Esophagus muscularis mucosa (tissue), 4 donors: ENCODE data around the gene METTL9. TPM values are rescaled to one million over a fixed set of nuclear protein-coding genes. Genes with fewer than 3 reads are reported as not detected.

ENCODE experiments used
- DNase-seq: peaks from one replicate; pipeline ENCODE4 v3.0.0-alpha.2; 2017; ENCODE audit errors: extremely low spot score
- H3K27ac ChIP-seq, 4 donors: fragments of 200-600 bp; sonication (generic); replicated peaks in 1 of 4; 1 replicate in 3 of 4; 2 replicates in 1 of 4; pipeline ENCODE4 v1.5.1; 2016 to 2019; ENCODE audit warnings: mild to moderate bottlenecking in 1 of 4
- H3K27me3 ChIP-seq, 4 donors: fragments of 200-600 bp; sonication (generic); one replicate each; pipeline versions ENCODE4 v1.5.1 to v1.6.0; 2016 to 2019
- H3K36me3 ChIP-seq, 4 donors: fragments of 200-600 bp; sonication (generic); one replicate each; pipeline ENCODE4 v1.5.1; 2016 to 2019
- H3K4me1 ChIP-seq, 4 donors: fragments of 200-600 bp; sonication (generic); one replicate each; pipeline ENCODE4 v1.5.1; 2016 to 2019
- H3K4me3 ChIP-seq, 4 donors: fragments of 200-600 bp; sonication (generic); 1 replicate in 2 of 4; 2 replicates in 2 of 4; pipeline ENCODE4 v1.5.1; 2016 to 2019; ENCODE audit warnings: mild to moderate bottlenecking in 4 of 4, moderate library complexity in 1 of 4
- H3K9me3 ChIP-seq, 4 donors: fragments of 200-600 bp; sonication (generic); 1 replicate in 3 of 4; 2 replicates in 1 of 4; pipeline ENCODE4 v1.5.1; 2016 to 2019
- CTCF ChIP-seq, 3 experiments: fragments of 200-600 bp in 2 of 3; fragments of 450-650 bp in 1 of 3; sonication (generic) in 2 of 3; IDR thresholded peaks; one replicate each; pipeline ENCODE4 v1.5.1; 2017 to 2019; ENCODE audit warnings: antibody characterized with exemption in 3 of 3, mild to moderate bottlenecking in 2 of 3, moderate library complexity in 1 of 3
- EP300 ChIP-seq: sonication (generic); formaldehyde crosslinking; IDR thresholded peaks from one replicate; pipeline ENCODE4 v1.6.1; 2017; ENCODE audit warnings: antibody characterized with exemption
- POLR2A ChIP-seq: fragments of 450-650 bp; IDR thresholded peaks from one replicate; pipeline ENCODE4 v1.6.1; 2017; ENCODE audit warnings: antibody characterized with exemption, moderate library complexity, mild to moderate bottlenecking, low read depth
- POLR2AphosphoS5 ChIP-seq, 2 donors: sonication (generic); formaldehyde crosslinking; IDR thresholded peaks; one replicate each; pipeline ENCODE4 v1.6.1; 2017; ENCODE audit warnings: antibody characterized with exemption in 2 of 2
- WGBS: methylation state at CpG from one replicate; pipeline ENCODE4 v1.1.5; 2018; 5-methylcytosine and 5-hydroxymethylcytosine counted together
- intact Hi-C: fragments of 100-400 bp; cut with DNase I; formaldehyde crosslinking; loops from one replicate; pipeline ENCODE4 v1.15.1; 2023
- small RNA-seq, 3 donors: library from RNA; depleted of rRNA; stranded (forward); fragments of <200 nt; gene quantifications; one replicate each; pipeline ENCODE3, GENCODE V24; 2016
- total RNA-seq, 4 donors: library from RNA; depleted of rRNA; stranded (reverse); fragments of >200 nt; gene quantifications; one replicate each; pipeline versions ENCODE4 v1.1.0 to v1.2.1, GENCODE V29; 2016

The METTL9 gene
- total RNA-seq, 4 donors from 2014 or later, result 70.2 to 122 (median 106) TPM

- 43% methylated on average over 2 of the region's 2 CpGs for WGBS
- intact Hi-C loops, result no loop called here
- no peaks in the 10 kb centered on the region for H3K36me3 ChIP-seq
- H3K4me1 ChIP-seq, result peaks cover 0 to 6% (median 1%) of the 10 kb centered on the region in 4 donors
- no peaks in the 10 kb centered on the region for H3K9me3 ChIP-seq
- no peak for TF ChIP-seq CTCF (IDR thresholded peaks at IDR 0.05)
- TF ChIP-seq POLR2AphosphoS5 (IDR thresholded peaks at IDR 0.05), result no peak
- no peak for TF ChIP-seq POLR2A
- TF ChIP-seq EP300, result no peak
- peaks cover 0 to 4% (median 0%) of the 10 kb centered on the region in 4 donors for H3K27me3 ChIP-seq
- H3K4me3 ChIP-seq, result no peak overlapping the region
- no peak overlapping the region for H3K27ac ChIP-seq
- no peak for DNase-seq
Observed at GRCh38 chr16:21703156-21703555, 103.8 kb downstream of the METTL9 start.

GRCh38 chr16:21703589-21704174, 104.3 kb downstream of the METTL9 start:
- Histone ChIP-seq H3K9me3 (no peaks in the 10 kb centered on the region), H3K27me3 (peaks cover 0 to 6% (median 0%) of the 10 kb centered on the region in 4 donors), H3K27ac (no peak overlapping the region), H3K4me1 (peaks cover 0 to 6% (median 5%) of the 10 kb centered on the region in 4 donors), H3K36me3 (no peaks in the 10 kb centered on the region), H3K4me3 (no peak overlapping the region)
- no peak for DNase-seq
- TF ChIP-seq CTCF (IDR thresholded peaks at IDR 0.05) (no peak), EP300 (no peak), POLR2A (no peak), POLR2AphosphoS5 (IDR thresholded peaks at IDR 0.05) (no peak)
- WGBS, result 71% methylated on average over 5 of the region's 5 CpGs
- intact Hi-C loops, result no loop called here

- WGBS, result 94% methylated on average over 5 of the region's 5 CpGs
- intact Hi-C loops, result no loop called here
- no peak overlapping the region for H3K4me3 ChIP-seq
Observed at GRCh38 chr16:21704266-21704665, 104.9 kb downstream of the METTL9 start.

GRCh38 chr16:21704733-21705132, 105.4 kb downstream of the METTL9 start:
- Histone ChIP-seq H3K4me3 (no peak overlapping the region), H3K36me3 (no peaks in the 10 kb centered on the region), H3K27ac (no peak overlapping the region), H3K9me3 (no peaks in the 10 kb centered on the region), H3K4me1 (peaks cover 0 to 8% (median 6%) of the 10 kb centered on the region in 4 donors), H3K27me3 (peaks cover 0 to 6% (median 0%) of the 10 kb centered on the region in 4 donors)
- intact Hi-C loops, result no loop called here
- no peak for DNase-seq
- WGBS, result 90% methylated on average over 6 of the region's 6 CpGs
- TF ChIP-seq POLR2A (no peak), EP300 (no peak), CTCF (IDR thresholded peaks at IDR 0.05) (no peak), POLR2AphosphoS5 (IDR thresholded peaks at IDR 0.05) (no peak)

More at GRCh38 chr16:21704266-21704665, 104.9 kb downstream of the METTL9 start:
- Histone ChIP-seq H3K4me1 (peaks cover 0 to 8% (median 6%) of the 10 kb centered on the region in 4 donors), H3K9me3 (no peaks in the 10 kb centered on the region), H3K27ac (no peak overlapping the region), H3K27me3 (peaks cover 0 to 6% (median 0%) of the 10 kb centered on the region in 4 donors), H3K36me3 (no peaks in the 10 kb centered on the region)
- TF ChIP-seq POLR2A, result no peak
- TF ChIP-seq EP300, result no peak
- no peak for TF ChIP-seq CTCF (IDR thresholded peaks at IDR 0.05)
- no peak for TF ChIP-seq POLR2AphosphoS5 (IDR thresholded peaks at IDR 0.05)
- DNase-seq, result no peak

Small RNAs within 50 kb of the gene (small RNA-seq; reads per million reads assigned to genes)
- 0 reads per million in 3 donors for gene RF00478
- 0 reads per million in 3 donors for gene RNU6-1005P
- gene RNU6-196P, result 0 reads per million in 3 donors

Other genes starting within 250 kb of the METTL9 start
- 1 to 10 TPM in 2 of 4 donors, under 1 TPM in 2; 0.69 to 4.5 (median 1.3) TPM for gene IGSF6, start 53.0 kb downstream of the METTL9 start, total RNA-seq
- under 1 TPM in 2 of 4 donors, not detected in 2; 0.11 to 0.33 TPM for gene OTOA, start 64.4 kb downstream of the METTL9 start, total RNA-seq